ENCODE results near the gene PAM16.

DNA sequence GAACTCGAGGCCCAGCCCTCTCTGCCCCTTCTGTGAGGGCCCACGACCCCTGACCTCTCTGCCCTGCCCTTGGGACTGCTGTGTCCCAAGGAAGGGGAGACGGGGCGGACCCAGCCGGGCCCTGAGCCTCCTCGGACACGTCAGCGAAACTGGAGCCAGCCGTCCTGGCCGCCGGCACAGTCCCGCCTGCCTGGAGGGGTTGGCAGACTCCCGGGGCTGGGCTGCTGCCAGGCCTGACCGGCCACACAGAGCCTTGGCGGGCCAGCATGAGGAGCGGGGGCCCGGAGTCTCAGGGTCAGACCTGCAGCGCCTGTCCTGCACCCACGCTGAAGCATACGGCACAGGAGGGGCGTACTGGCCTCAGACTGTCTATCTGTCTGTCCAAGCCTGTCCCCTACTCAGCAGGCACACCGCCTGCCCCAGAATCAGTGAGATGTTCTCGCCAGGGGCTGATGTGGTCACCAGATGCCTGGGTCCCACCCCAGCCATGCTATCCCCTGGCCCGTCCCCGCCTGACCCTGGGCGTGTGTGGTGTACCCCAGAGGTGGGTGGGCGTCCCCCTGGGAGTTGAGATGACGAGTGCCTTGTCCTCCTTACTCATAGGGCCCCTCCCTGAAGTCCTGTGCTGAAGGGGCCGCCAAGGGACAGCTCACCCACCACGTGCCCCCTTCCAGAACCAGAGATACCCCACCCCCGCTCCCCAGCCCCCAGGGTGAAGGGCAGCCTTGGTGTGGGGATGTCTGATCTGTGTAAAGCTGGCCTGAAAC, 25.2 kb upstream of the PAM16 start:
- TF ChIP-seq, protein P1, sequence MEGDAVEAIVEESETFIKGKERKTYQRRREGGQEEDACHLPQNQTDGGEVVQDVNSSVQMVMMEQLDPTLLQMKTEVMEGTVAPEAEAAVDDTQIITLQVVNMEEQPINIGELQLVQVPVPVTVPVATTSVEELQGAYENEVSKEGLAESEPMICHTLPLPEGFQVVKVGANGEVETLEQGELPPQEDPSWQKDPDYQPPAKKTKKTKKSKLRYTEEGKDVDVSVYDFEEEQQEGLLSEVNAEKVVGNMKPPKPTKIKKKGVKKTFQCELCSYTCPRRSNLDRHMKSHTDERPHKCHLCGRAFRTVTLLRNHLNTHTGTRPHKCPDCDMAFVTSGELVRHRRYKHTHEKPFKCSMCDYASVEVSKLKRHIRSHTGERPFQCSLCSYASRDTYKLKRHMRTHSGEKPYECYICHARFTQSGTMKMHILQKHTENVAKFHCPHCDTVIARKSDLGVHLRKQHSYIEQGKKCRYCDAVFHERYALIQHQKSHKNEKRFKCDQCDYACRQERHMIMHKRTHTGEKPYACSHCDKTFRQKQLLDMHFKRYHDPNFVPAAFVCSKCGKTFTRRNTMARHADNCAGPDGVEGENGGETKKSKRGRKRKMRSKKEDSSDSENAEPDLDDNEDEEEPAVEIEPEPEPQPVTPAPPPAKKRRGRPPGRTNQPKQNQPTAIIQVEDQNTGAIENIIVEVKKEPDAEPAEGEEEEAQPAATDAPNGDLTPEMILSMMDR (IDR thresholded peaks at IDR 0.05 in 2 of 3, conservative IDR thresholded peaks at IDR 0.05 in 1 of 3; ENCODE audit: insufficient read depth in 2 of 3, low read depth in 1 of 3, low read length in 3 of 3), result no peak
- TF ChIP-seq MECOM (CRISPR knock-in tag; IDR thresholded peaks at IDR 0.05) (no peak), ZNF766 (CRISPR knock-in tag; conservative IDR thresholded peaks at IDR 0.05) (no peak), JUND (IDR thresholded peaks at IDR 0.05; ENCODE audit: borderline replicate concordance, low read depth, low read length) (no peak), JUND (tag; IDR thresholded peaks at IDR 0.05; ENCODE audit: borderline replicate concordance, low read depth, low read length) (no peak), ELF4 (CRISPR knock-in tag; IDR thresholded peaks at IDR 0.05) (no peak), POLR2A (conservative IDR thresholded peaks at IDR 0.05) (no peak)
- TF ChIP-seq, protein P2, sequence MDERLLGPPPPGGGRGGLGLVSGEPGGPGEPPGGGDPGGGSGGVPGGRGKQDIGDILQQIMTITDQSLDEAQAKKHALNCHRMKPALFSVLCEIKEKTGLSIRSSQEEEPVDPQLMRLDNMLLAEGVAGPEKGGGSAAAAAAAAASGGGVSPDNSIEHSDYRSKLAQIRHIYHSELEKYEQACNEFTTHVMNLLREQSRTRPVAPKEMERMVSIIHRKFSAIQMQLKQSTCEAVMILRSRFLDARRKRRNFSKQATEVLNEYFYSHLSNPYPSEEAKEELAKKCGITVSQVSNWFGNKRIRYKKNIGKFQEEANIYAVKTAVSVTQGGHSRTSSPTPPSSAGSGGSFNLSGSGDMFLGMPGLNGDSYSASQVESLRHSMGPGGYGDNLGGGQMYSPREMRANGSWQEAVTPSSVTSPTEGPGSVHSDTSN (CRISPR knock-in tag; IDR thresholded peaks at IDR 0.05; ENCODE audit: low read depth), result no peak
- TF ChIP-seq, protein P2 (tag; conservative IDR thresholded peaks at IDR 0.05; ENCODE audit: low read depth), result no peak

Data from K562 (cell line).